NCI-H2196 (cell line): Measurements from ENCODE around the gene SIRPB2.

Experiments
- DNase-seq: peaks from one replicate; lab custom pipeline; 2025; ENCODE audit not compliant: unreplicated experiment; lab: John Stamatoyannopoulos, UW

The SIRPB2 gene

GRCh38 chr20:1491281-1491840, at the start of gene SIRPB2:
SIRPB2 (minus strand) TSS chr20:1491420; CDS start chr20:1491359, 61 bp downstream.
- DNase-seq: no peak

- no peak for DNase-seq
Measured at GRCh38 chr20:1539816-1540419, 48.7 kb upstream of the SIRPB2 start.

- no peak for DNase-seq
Measured at GRCh38 chr20:1538655-1539054, 47.4 kb upstream of the SIRPB2 start.

- DNase-seq: no peak
Measured at GRCh38 chr20:1537731-1538058, 46.5 kb upstream of the SIRPB2 start.

GRCh38 chr20:1536893-1537730, 45.9 kb upstream of the SIRPB2 start:
- no peak for DNase-seq

- DNase-seq: no peak
Measured at GRCh38 chr20:1535420-1536175, 44.4 kb upstream of the SIRPB2 start.

GRCh38 chr20:1534526-1534925, 43.3 kb upstream of the SIRPB2 start:
- no peak for DNase-seq

- DNase-seq: no peak
Measured at GRCh38 chr20:1533059-1533458, 41.8 kb upstream of the SIRPB2 start.

- no peak for DNase-seq
Measured at GRCh38 chr20:1528811-1529210, 37.6 kb upstream of the SIRPB2 start.

GRCh38 chr20:1527923-1528322, 36.7 kb upstream of the SIRPB2 start:
- DNase-seq: no peak

GRCh38 chr20:1526896-1527295, 35.7 kb upstream of the SIRPB2 start:
- DNase-seq: no peak

GRCh38 chr20:1526310-1526709, 35.1 kb upstream of the SIRPB2 start:
- no peak for DNase-seq

GRCh38 chr20:1524004-1524403, 32.8 kb upstream of the SIRPB2 start:
- no peak for DNase-seq

- DNase-seq: no peak
Measured at GRCh38 chr20:1517010-1517409, 25.8 kb upstream of the SIRPB2 start.

GRCh38 chr20:1513801-1514200, 22.6 kb upstream of the SIRPB2 start:
- no peak for DNase-seq

- peak; percentile 24 for DNase-seq
Measured at GRCh38 chr20:1509237-1509636, 18.0 kb upstream of the SIRPB2 start.

GRCh38 chr20:1508574-1508973, 17.4 kb upstream of the SIRPB2 start:
- DNase-seq: no peak

GRCh38 chr20:1507276-1507675, 16.1 kb upstream of the SIRPB2 start:
- DNase-seq: no peak

- no peak for DNase-seq
Measured at GRCh38 chr20:1505871-1506270, 14.7 kb upstream of the SIRPB2 start.

GRCh38 chr20:1505361-1505760, 14.1 kb upstream of the SIRPB2 start:
- DNase-seq: no peak

- DNase-seq: peak; percentile 69
Measured at GRCh38 chr20:1503564-1504227, 12.5 kb upstream of the SIRPB2 start.
